ENCODE measurements around the gene TMEM255B. TPM values are rescaled to one million over a fixed set of nuclear protein-coding genes. Genes with fewer than 3 reads are reported as not detected.

The TMEM255B gene
- total RNA-seq, 1 experiment from 2014 or later: 2.8 TPM

DNA sequence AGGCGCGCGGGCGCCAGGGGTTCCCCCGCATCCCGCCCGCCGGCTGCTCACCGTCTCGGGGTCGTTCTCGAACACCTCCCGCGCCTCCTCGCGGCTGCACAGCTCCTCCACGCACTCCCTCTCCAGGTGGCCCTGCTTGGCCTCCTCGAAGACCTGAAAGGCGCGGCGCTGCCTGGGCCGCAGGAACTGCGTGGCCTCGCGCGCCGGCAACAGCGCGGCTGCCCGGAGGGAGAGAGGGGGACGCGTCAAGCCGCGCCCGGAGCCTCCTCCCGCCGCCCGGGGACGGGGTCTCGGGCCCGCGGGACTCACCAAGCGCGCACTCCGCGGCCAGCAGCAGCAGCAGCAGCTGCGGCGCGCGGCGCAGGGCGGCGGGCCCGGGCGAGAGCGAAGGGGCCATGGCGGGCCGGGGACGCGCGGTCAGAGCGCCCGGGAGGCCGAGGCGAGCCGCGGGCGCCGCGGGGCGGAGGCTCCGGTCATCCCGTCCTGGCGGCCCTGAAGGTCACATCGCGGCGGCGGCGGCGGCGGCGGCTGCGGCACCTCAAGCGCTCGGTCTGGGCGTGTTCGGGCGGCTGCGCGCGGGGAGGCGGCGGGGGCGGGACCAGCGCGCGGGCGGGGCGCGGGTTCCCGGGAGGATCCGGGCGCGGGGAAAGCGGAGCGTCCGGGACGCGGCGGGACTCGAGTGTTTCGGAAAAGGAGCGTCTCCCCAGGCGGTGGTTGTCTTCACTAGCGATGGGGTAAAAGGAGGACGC lies 104.7 kb downstream of the TMEM255B start, which contains the start of gene GAS6:
Gene GAS6 (minus strand): TSS at position 553 of the 749 bp plus-strand sequence. CDS start 156 bp downstream, at position 397.
- H3K9ac ChIP-seq (ENCODE audit: extremely low read depth, insufficient read length, low read length): no peak within 1 kb of the TSS

More for the DNA sequence above, 104.7 kb downstream of the TMEM255B start, which contains the start of gene GAS6:
- Histone ChIP-seq H3K18ac (ENCODE audit: insufficient read length, low read depth, low read length) (peak within 1 kb of the TSS; percentile 39), H3K4ac (ENCODE audit: low read depth, low read length) (no peak within 1 kb of the TSS), H3K27ac (ENCODE audit: insufficient read length, low read depth, low read length) (no peak within 1 kb of the TSS), H4K8ac (replicated peaks; ENCODE audit: insufficient read length, low read depth, low read length) (no peak within 1 kb of the TSS), H3K56ac (ENCODE audit: insufficient read length, low read depth, low read length) (no peak within 1 kb of the TSS), H2BK12ac (ENCODE audit: insufficient read length, low read depth, low read length) (no peak within 1 kb of the TSS), H3K23me2 (ENCODE audit: insufficient read length, low read depth, low read length, poor library complexity, severe bottlenecking) (peaks cover 7% of the 10 kb centered on the region), H2BK15ac (ENCODE audit: low read depth, low read length) (no peak within 1 kb of the TSS), H4K91ac (ENCODE audit: insufficient read length, low read depth, low read length) (no peak within 1 kb of the TSS), H3K79me1 (ENCODE audit: insufficient read depth, low read depth, low read length, poor library complexity, severe bottlenecking) (no peaks in the 10 kb centered on the region), H4K20me1 (ENCODE audit: control insufficient read depth, insufficient read depth, insufficient read length) (peaks cover 2% of the 10 kb centered on the region), H3K9me3 (ENCODE audit: control insufficient read depth, low read depth, low read length) (no peaks in the 10 kb centered on the region), H4K5ac (ENCODE audit: insufficient read length, low read depth, low read length) (no peak within 1 kb of the TSS), H3K79me2 (ENCODE audit: insufficient read depth, low read length) (no peaks in the 10 kb centered on the region), H2AFZ (ENCODE audit: low read length) (no peak within 1 kb of the TSS), H3K4me2 (ENCODE audit: insufficient read depth, insufficient read length, low read length) (peak within 1 kb of the TSS; percentile 66), H3K23ac (ENCODE audit: insufficient read length, low read depth, low read length) (no peak within 1 kb of the TSS), H2BK120ac (ENCODE audit: low read depth, low read length, poor library complexity, severe bottlenecking) (no peak within 1 kb of the TSS), H2BK5ac (ENCODE audit: insufficient read length, low read length) (no peak within 1 kb of the TSS), H2AK5ac (ENCODE audit: insufficient read length, low read length) (no peak within 1 kb of the TSS), H3K14ac (ENCODE audit: insufficient read depth, low read length) (peak within 1 kb of the TSS; percentile 16), H3K27me3 (ENCODE audit: insufficient read depth, low read length) (peaks cover 4% of the 10 kb centered on the region; the same call in 1 of the 2 replicates), H3T11ph (ENCODE audit: low read length) (no peak within 1 kb of the TSS), H2BK20ac (ENCODE audit: low read depth, low read length, poor library complexity, severe bottlenecking) (no peak within 1 kb of the TSS), H3K4me1 (ENCODE audit: insufficient read depth, low read length) (peaks cover 14% of the 10 kb centered on the region; the same call in 1 of the 2 replicates)
- no peak within 1 kb of the TSS; a peak in 1 of 7 replicates for H3K27ac Mint-ChIP-seq
- TF ChIP-seq, protein P1, sequence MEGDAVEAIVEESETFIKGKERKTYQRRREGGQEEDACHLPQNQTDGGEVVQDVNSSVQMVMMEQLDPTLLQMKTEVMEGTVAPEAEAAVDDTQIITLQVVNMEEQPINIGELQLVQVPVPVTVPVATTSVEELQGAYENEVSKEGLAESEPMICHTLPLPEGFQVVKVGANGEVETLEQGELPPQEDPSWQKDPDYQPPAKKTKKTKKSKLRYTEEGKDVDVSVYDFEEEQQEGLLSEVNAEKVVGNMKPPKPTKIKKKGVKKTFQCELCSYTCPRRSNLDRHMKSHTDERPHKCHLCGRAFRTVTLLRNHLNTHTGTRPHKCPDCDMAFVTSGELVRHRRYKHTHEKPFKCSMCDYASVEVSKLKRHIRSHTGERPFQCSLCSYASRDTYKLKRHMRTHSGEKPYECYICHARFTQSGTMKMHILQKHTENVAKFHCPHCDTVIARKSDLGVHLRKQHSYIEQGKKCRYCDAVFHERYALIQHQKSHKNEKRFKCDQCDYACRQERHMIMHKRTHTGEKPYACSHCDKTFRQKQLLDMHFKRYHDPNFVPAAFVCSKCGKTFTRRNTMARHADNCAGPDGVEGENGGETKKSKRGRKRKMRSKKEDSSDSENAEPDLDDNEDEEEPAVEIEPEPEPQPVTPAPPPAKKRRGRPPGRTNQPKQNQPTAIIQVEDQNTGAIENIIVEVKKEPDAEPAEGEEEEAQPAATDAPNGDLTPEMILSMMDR (conservative IDR thresholded peaks at IDR 0.05): peak; percentile 11; the same call in 1 of the 3 replicates
- peaks cover 45 to 51% of the 10 kb centered on the region in 2 experiments for H3K4me1 Mint-ChIP-seq
- peaks cover 42% of the 10 kb centered on the region for H3K27me3 Mint-ChIP-seq (ENCODE audit: low read depth)
- WGBS (ENCODE audit: extremely low coverage, insufficient read length, low lambda C conversion rate): no CpG with 5 or more reads among the region's 116 CpGs
- H3K36me3 Mint-ChIP-seq (ENCODE audit: insufficient read depth in 1 of 3, low read depth in 3 of 3): peaks cover 0 to 13% (median 7%) of the 10 kb centered on the region in 3 experiments; a peak in 4 of 7 replicates
- DNase-seq: peak; percentile 35
- H3K9me3 Mint-ChIP-seq: peaks cover 0 to 9% of the 10 kb centered on the region in 2 experiments; a peak in 2 of 5 replicates
- peak within 1 kb of the TSS; percentile 65 to 83 for H3K4me3 Mint-ChIP-seq

Measured in H9 (cell line).